ENCODE results near the gene CRPPA. TPM values are rescaled to one million over a fixed set of nuclear protein-coding genes. Genes with fewer than 3 reads are reported as not detected.

Gene CRPPA
- total and polyA plus RNA-seq, 2 of the 4 experiments (the other 2 are of a cell fraction): 0.67 to 1.3 TPM

- H4K5ac ChIP-seq (ENCODE audit: low read depth, low read length): no peak overlapping the region
- dilution Hi-C loops (cut with HindIII; ENCODE audit: low sequenced_read_pairs, unreplicated experiment): no loop called here
- ATAC-seq (ENCODE audit: low read depth): no peak
- H2AFZ ChIP-seq (replicated peaks; ENCODE audit: low read length, poor library complexity): no peak overlapping the region
- 0 out of 2 replicates have a peak, but pooled peaks cover 3% of the 10 kb centered on the region for H3K9me1 ChIP-seq (ENCODE audit: insufficient read depth, low read length)
- H4K91ac ChIP-seq (ENCODE audit: insufficient read depth, low read depth, low read length): no peak overlapping the region
- H2BK15ac ChIP-seq (ENCODE audit: low read depth, low read length): no peak overlapping the region
- intact Hi-C loops (cut with micrococcal nuclease): no loop called here
- no peak overlapping the region for H2AK5ac ChIP-seq (ENCODE audit: low read depth, low read length)
- no peak overlapping the region for H3K27ac ChIP-seq (ENCODE audit: insufficient read depth, low read length)
- H2AK9ac ChIP-seq (replicated peaks; ENCODE audit: low read depth, low read length, poor library complexity): no peak overlapping the region
- H3K18ac ChIP-seq (ENCODE audit: low read depth, low read length): no peak overlapping the region
- H2BK120ac ChIP-seq (ENCODE audit: low read depth, low read length): no peak overlapping the region
- BruUV-seq (replicated peaks): no TSS peak
- no CpG with 5 or more reads among the region's 1 CpG for WGBS, 2 experiments (ENCODE audit: extremely low coverage in 2 of 2, insufficient read length in 1 of 2)
- POLR2A ChIA-PET (ENCODE audit: unreplicated experiment): no interaction called here
- in situ Hi-C loops (cut with MboI; ENCODE audit: low sequenced_read_pairs): no loop called here
- no peak overlapping the region for H3K14ac ChIP-seq (replicated peaks; ENCODE audit: low read depth, low read length)
- H2BK20ac ChIP-seq (ENCODE audit: low read depth, low read length): no peak overlapping the region
- no peak overlapping the region for H4K8ac ChIP-seq (ENCODE audit: low read depth in 2 of 2, low read length in 2 of 2)
- no peak overlapping the region for H3K4me2 ChIP-seq (ENCODE audit: low read depth, low read length)
- H3K79me1 ChIP-seq (ENCODE audit: low read depth in 1 of 2, low read length in 2 of 2): no peaks in the 10 kb centered on the region; a peak in 1 of 4 replicates
- H3K23ac ChIP-seq (ENCODE audit: low read depth, low read length): no peak overlapping the region
- H3K4me1 ChIP-seq (ENCODE audit: control insufficient read depth, insufficient read depth, low read length): no peaks in the 10 kb centered on the region
- CTCF ChIA-PET: no interaction called here
- no peak for TF ChIP-seq SMC3 (IDR thresholded peaks at IDR 0.05; ENCODE audit: low read depth, low read length)
- no peak for TF ChIP-seq RFX5 (IDR thresholded peaks at IDR 0.05; ENCODE audit: low read depth, low read length)
- TF ChIP-seq USF2 (IDR thresholded peaks at IDR 0.05; ENCODE audit: low read depth, low read length): no peak
- no peak for TF ChIP-seq CTCF (conservative IDR thresholded peaks at IDR 0.05; ENCODE audit: low read depth, low read length)
- TF ChIP-seq RAD21 (IDR thresholded peaks at IDR 0.05; ENCODE audit: low read length): no peak
- no peak for TF ChIP-seq CEBPB (IDR thresholded peaks at IDR 0.05; ENCODE audit: low read depth, low read length)
- TF ChIP-seq POLR2A (IDR thresholded peaks at IDR 0.05; ENCODE audit: low read depth, low read length): no peak
- TF ChIP-seq MXI1 (IDR thresholded peaks at IDR 0.05; ENCODE audit: borderline replicate concordance, low read depth, low read length): no peak
- no peak for TF ChIP-seq MAZ (IDR thresholded peaks at IDR 0.05; ENCODE audit: borderline replicate concordance, low read depth, low read length)
- no peak for TF ChIP-seq NFE2L2 (IDR thresholded peaks at IDR 0.05; ENCODE audit: low read depth, low read length)
- TF ChIP-seq RCOR1 (IDR thresholded peaks at IDR 0.05; ENCODE audit: insufficient replicate concordance, low read length): no peak
- no peak for TF ChIP-seq MAFK (IDR thresholded peaks at IDR 0.05; ENCODE audit: low read depth, low read length)
- no peak for TF ChIP-seq FOS (IDR thresholded peaks at IDR 0.05; ENCODE audit: low read depth, low read length)
- no peak for TF ChIP-seq ELK1 (IDR thresholded peaks at IDR 0.05; ENCODE audit: borderline replicate concordance, low read depth, low read length)
- TF ChIP-seq BHLHE40 (IDR thresholded peaks at IDR 0.05; ENCODE audit: low read depth, low read length): no peak
- no peak for TF ChIP-seq CHD1 (IDR thresholded peaks at IDR 0.05; ENCODE audit: low read depth, low read length)
- no peak overlapping the region for H3K56ac ChIP-seq (ENCODE audit: extremely low read depth, insufficient read depth, low read length)
- no peak overlapping the region for H2BK5ac ChIP-seq (ENCODE audit: low read depth, low read length, poor library complexity, severe bottlenecking)
- H3K27me3 ChIP-seq (ENCODE audit: control insufficient read depth, insufficient read depth, low read length): no peaks in the 10 kb centered on the region
- DNase-seq: no peak
- H3K4me3 ChIP-seq (ENCODE audit: insufficient read depth, low read depth, low read length): no peak overlapping the region
- no peak overlapping the region for H3K9ac ChIP-seq (ENCODE audit: low read depth, low read length)
- no peaks in the 10 kb centered on the region for H3K36me3 ChIP-seq (ENCODE audit: control insufficient read depth, insufficient read depth, low read length)
- H3K4ac ChIP-seq (ENCODE audit: low read depth, low read length): no peak overlapping the region
- H3K9me3 ChIP-seq (ENCODE audit: control insufficient read depth, insufficient read depth, low read length): peaks cover 14% of the 10 kb centered on the region
- 0 out of 2 replicates have a peak, but pooled peaks cover 6% of the 10 kb centered on the region for H4K20me1 ChIP-seq (ENCODE audit: insufficient read depth, low read length)
These were observed 18.4 kb downstream of the CRPPA start for GRCh38 chr7:16402940-16403339.

Measured in IMR-90 (cell line).